Measurements from ENCODE around the gene APOBEC2. TPM values are rescaled to one million over a fixed set of nuclear protein-coding genes. Genes with fewer than 3 reads are reported as not detected.

Gene APOBEC2
- total and polyA plus RNA-seq, 2 of the 13 experiments (the other 11 are each of a cell fraction or from before 2014, with no cell fraction given), result 0.09 TPM; not detected in 1

DNA sequence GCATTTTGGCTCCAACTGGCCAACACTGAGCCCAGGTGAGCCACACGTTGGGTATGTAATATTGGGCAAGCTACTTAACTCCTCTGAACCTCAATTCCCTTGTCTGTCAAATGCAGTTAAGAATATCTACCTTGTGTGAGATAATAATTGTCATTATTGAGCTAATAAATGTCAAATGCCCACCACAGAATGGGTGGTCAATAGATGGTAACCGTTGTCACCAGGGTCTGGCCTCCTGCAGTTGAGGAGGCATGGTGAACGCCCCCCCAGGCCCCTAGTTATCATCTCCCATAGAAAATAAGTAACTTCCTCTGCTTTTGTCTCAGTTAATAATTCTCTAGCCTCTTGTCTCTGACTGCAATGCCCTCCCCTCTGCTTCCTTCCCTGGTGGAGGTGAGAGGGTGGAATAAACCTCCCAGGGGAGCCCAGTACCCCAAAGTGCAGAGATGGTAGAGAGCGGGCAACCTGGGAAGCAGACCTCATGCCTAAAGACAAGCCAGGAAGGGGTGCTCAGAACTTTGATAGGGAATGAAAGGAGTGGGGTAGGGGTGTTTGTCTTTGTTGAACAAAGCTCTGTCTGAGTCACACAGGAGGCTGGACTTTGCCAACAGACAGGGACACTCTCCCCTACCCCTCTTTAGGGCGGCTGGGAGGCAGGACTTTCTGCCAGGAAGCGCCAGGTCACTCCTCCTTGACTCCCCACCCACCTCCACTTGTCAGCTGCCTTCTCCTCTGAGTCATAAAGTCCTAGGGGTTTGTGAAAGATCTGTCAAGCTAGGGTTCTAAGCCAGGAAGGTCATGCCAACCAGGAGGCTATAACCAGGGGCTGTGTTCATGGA is 12.7 kb upstream of the APOBEC2 start (continued):
- TF ChIP-seq, protein P1, sequence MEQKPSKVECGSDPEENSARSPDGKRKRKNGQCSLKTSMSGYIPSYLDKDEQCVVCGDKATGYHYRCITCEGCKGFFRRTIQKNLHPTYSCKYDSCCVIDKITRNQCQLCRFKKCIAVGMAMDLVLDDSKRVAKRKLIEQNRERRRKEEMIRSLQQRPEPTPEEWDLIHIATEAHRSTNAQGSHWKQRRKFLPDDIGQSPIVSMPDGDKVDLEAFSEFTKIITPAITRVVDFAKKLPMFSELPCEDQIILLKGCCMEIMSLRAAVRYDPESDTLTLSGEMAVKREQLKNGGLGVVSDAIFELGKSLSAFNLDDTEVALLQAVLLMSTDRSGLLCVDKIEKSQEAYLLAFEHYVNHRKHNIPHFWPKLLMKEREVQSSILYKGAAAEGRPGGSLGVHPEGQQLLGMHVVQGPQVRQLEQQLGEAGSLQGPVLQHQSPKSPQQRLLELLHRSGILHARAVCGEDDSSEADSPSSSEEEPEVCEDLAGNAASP (CRISPR knock-in tag; IDR thresholded peaks at IDR 0.05; ENCODE audit: borderline replicate concordance), result peak; percentile 53; the same call in 1 of the 2 replicates
- no peak for TF ChIP-seq ZNF343 (CRISPR knock-in tag; IDR thresholded peaks at IDR 0.05)
- TF ChIP-seq MYC (CRISPR knock-in tag; IDR thresholded peaks at IDR 0.05; ENCODE audit: borderline replicate concordance), result no peak; the same call in none of the 2 replicates
- TF ChIP-seq ZNF761 (CRISPR knock-in tag; conservative IDR thresholded peaks at IDR 0.05), result no peak
- no peak for TF ChIP-seq EZH2 (conservative IDR thresholded peaks at IDR 0.05; ENCODE audit: low read depth, low read length)
- TF ChIP-seq HES4 (CRISPR knock-in tag; IDR thresholded peaks at IDR 0.05; ENCODE audit: borderline replicate concordance), result no peak
- no peak for TF ChIP-seq KLF13 (CRISPR knock-in tag; IDR thresholded peaks at IDR 0.05)
- no peak for TF ChIP-seq ZNF850 (CRISPR knock-in tag; conservative IDR thresholded peaks at IDR 0.05)
- TF ChIP-seq ATF7-NPFF (CRISPR knock-in tag; IDR thresholded peaks at IDR 0.05; ENCODE audit: low read depth), result peak; percentile 69; the same call in 1 of the 2 replicates
- TF ChIP-seq ZNF749 (CRISPR knock-in tag; IDR thresholded peaks at IDR 0.05; ENCODE audit: borderline replicate concordance), result peak; percentile 66; the same call in 1 of the 2 replicates
- TF ChIP-seq HOXA5 (CRISPR knock-in tag; IDR thresholded peaks at IDR 0.05), result peak; percentile 73; the same call in 1 of the 2 replicates
- TF ChIP-seq ZNF431 (CRISPR knock-in tag; IDR thresholded peaks at IDR 0.05; ENCODE audit: borderline replicate concordance, low read depth), result peak; percentile 78; the same call in 1 of the 2 replicates
- TF ChIP-seq ZNF543 (CRISPR knock-in tag; IDR thresholded peaks at IDR 0.05), result no peak; the same call in 1 of the 2 replicates
- TF ChIP-seq FOXO1 (CRISPR knock-in tag; IDR thresholded peaks at IDR 0.05), result peak; percentile 54; the same call in 1 of the 2 replicates
- TF ChIP-seq, protein P2, sequence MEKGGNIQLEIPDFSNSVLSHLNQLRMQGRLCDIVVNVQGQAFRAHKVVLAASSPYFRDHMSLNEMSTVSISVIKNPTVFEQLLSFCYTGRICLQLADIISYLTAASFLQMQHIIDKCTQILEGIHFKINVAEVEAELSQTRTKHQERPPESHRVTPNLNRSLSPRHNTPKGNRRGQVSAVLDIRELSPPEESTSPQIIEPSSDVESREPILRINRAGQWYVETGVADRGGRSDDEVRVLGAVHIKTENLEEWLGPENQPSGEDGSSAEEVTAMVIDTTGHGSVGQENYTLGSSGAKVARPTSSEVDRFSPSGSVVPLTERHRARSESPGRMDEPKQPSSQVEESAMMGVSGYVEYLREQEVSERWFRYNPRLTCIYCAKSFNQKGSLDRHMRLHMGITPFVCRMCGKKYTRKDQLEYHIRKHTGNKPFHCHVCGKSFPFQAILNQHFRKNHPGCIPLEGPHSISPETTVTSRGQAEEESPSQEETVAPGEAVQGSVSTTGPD (CRISPR knock-in tag; IDR thresholded peaks at IDR 0.05), result 0 out of 2 replicates have a peak, but pooled peaks have one; percentile 81
- peak; percentile 65; the same call in 1 of the 2 replicates for TF ChIP-seq HOXA3 (CRISPR knock-in tag; IDR thresholded peaks at IDR 0.05)
- TF ChIP-seq NR2F6 (IDR thresholded peaks at IDR 0.05), result peak; percentile 74
- peak; percentile 78; the same call in 1 of the 2 replicates for TF ChIP-seq NR2F6 (CRISPR knock-in tag; IDR thresholded peaks at IDR 0.05)
- no peak for TF ChIP-seq RBM22 (optimal IDR thresholded peaks at IDR 0.05; ENCODE audit: low read length)
- 0 out of 2 replicates have a peak, but pooled peaks have one; percentile 14 for TF ChIP-seq ONECUT2 (CRISPR knock-in tag; IDR thresholded peaks at IDR 0.05)
- peak; percentile 80; the same call in 1 of the 2 replicates for TF ChIP-seq ZNF274 (CRISPR knock-in tag; IDR thresholded peaks at IDR 0.05)
- peak; percentile 81 for TF ChIP-seq ZNF746 (CRISPR knock-in tag; IDR thresholded peaks at IDR 0.05)
- TF ChIP-seq, protein P3, sequence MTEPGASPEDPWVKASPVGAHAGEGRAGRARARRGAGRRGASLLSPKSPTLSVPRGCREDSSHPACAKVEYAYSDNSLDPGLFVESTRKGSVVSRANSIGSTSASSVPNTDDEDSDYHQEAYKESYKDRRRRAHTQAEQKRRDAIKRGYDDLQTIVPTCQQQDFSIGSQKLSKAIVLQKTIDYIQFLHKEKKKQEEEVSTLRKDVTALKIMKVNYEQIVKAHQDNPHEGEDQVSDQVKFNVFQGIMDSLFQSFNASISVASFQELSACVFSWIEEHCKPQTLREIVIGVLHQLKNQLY (CRISPR knock-in tag; IDR thresholded peaks at IDR 0.05), result 0 out of 2 replicates have a peak, but pooled peaks have one; percentile 12
- TF ChIP-seq, protein P4, sequence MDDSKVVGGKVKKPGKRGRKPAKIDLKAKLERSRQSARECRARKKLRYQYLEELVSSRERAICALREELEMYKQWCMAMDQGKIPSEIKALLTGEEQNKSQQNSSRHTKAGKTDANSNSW (CRISPR knock-in tag; IDR thresholded peaks at IDR 0.05; ENCODE audit: borderline replicate concordance), result peak; percentile 58; the same call in 1 of the 2 replicates
- TF ChIP-seq MAF1 (CRISPR knock-in tag; IDR thresholded peaks at IDR 0.05; ENCODE audit: borderline replicate concordance), result no peak
- 0 out of 2 replicates have a peak, but pooled peaks have one; percentile 41 for TF ChIP-seq NFKB2 (CRISPR knock-in tag; IDR thresholded peaks at IDR 0.05; ENCODE audit: borderline replicate concordance)
- TF ChIP-seq ZBTB7B (CRISPR knock-in tag; IDR thresholded peaks at IDR 0.05), result peak; percentile 74
- TF ChIP-seq SMAD3 (CRISPR knock-in tag; IDR thresholded peaks at IDR 0.05), result no peak
